Umbilical cord (tissue), 2 donors: Measurements from ENCODE around the gene YIF1A. TPM values are rescaled to one million over a fixed set of nuclear protein-coding genes. Genes with fewer than 3 reads are reported as not detected.
A peak's percentile ranks its signal among the peaks of the same experiment; 100 is the strongest.
"Not testable (repeated sequence)": the region's sequence is repeated elsewhere in the genome, so short reads cannot be mapped to it uniquely, and the experiment has no call there.

ENCODE experiments used
- DNase-seq: peaks from one replicate; pipeline ENCODE4 v3.0.0-alpha.2; 2015; ENCODE audit warnings: low spot score
- total RNA-seq: library from RNA; depleted of rRNA; stranded (reverse); fragments of >200 nt; gene quantifications from one replicate; pipeline ENCODE4 v1.2.3, GENCODE V29; 2014; ENCODE audit warnings: low replicate concordance; ENCODE audit not compliant: insufficient read depth

Gene YIF1A
- total RNA-seq, 1 donor from 2014 or later = 129 TPM

- DNase-seq = no peak
Observed at GRCh38 chr11:66287211-66287888, 1.6 kb downstream of the YIF1A start.

DNA sequence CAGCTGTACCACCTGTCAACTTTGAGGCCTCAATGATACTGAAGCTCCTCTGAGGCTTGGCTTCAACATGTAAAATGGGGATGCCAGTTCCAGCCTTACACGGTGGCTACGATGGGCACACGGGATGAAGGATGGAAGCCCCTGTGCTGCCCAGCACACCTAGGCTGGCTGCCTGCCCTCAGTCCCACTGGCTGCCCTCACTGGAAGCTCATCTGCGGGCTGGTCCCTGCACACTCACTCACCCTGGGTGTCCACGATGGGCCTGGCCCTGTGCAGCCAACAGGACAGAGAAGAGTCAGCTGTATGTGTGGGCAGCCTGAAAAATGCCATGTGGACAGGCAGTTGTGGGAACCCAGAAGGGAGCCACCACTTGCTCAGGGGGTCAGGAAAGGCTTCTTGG lies 2.2 kb downstream of the YIF1A start:
- no peak for DNase-seq

- no peak for DNase-seq
Observed at GRCh38 chr11:66285250-66285947, 3.5 kb downstream of the YIF1A start.

GRCh38 chr11:66284526-66285078 lies 4.3 kb downstream of the YIF1A start:
- no peak for DNase-seq

DNA sequence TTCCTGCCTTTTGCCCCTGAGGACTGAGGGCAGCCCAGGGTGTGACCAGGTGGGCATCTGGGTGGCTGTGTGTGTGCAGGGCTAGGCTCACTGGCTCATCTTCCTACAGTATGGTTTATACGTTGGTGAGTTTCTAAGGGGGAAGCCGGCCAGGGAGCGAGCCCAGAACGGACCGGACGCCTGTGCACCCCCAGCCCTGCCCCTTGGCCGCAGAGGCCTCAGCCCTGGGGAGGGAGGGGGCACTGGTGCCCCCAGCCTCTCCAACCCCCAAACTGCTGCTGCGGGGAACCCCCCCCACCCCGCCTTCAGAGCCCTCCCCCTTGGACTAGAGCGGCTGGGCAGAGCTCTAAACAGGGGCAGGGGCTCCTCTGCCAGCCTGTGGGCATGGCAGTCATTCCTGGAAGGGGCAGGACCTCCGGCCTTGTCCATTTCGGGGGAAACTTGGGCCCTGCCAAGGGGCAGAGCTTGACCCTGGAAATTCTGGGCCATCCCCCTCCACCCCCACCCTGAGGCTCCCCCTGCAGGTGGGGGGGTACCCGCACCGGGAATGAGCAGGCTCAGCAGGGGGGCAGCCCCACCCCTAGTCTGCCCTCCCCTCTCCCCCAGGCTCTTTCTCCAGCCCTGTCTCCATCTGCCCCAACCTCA lies 5.4 kb downstream of the YIF1A start:
- no peak for DNase-seq

DNA sequence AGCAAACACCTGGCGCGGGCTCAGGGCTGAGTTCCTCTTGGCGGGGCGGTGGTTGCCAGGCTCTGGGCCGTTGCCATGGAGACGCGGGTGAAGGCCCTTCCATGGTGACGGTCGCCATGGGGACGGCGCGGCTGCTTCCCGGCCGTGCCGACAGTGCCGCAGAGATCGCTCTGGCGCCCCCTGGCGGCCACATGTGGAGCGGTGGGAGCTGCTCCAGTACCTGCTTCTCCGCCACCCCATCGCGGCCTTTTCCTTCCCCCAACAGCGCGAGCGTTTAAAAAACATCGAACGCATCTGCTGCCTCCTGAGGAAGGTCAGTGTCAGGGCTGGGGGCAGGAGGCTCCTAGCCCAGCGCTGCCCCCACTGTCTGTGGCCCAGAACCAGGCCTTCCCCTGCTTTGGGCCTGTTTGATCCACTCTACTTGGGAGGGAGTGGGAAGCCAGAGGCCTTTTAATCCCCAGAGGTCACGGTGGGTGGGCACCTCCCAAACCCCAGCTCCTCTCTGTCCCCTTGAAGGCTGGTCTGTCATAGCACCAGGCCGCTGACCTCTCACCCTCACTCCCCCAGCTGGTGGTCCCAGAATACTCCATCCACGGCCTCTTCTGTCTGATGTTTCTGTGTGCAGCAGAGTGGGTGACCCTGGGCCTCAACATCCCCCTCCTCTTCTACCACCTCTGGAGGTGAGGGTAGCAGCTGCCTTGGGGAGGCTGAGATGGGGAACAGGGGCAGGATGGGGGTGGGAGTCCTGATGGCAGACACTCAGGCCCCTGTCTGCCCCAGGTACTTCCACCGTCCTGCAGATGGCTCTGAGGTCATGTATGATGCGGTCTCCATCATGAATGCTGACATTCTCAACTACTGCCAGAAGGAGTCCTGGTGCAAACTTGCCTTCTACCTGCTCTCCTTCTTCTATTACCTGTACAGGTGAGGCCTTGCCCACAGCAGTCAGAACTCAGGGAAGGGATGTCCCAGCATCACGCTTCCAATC lies 6.2 kb downstream of the YIF1A start:
- peak; percentile 98 for DNase-seq

DNA sequence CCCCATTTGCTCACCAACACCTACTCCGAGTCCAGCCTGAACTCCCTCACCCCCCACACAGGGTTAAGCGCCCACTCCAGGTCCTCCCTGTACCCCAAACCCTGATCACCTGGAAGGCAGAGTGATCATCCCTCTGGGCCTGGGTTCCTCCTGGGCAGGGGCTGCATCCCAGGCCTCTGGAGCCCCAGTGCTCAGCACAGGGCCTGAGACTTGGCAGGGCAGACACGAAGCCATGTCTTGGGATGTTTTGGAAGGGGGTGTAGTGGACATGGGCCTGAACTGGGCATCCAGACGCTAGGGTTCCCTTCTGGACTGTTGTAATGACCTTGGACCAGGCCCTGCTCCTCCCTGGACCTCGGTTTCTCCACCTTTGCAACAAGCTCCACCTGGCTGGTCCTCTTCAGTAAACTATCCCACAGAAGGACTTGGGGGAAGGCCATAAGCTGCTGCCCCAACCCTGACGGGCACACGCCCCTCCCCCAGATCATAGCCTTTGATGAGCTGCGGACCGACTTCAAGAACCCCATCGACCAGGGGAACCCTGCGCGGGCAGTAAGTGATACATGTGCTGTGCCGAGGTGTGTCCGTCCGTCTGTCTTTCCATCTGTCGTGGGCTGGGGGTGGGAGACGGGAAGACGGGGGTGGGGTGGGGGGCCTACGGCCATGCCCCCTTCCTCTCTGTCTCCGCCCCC lies 7.0 kb downstream of the YIF1A start:
- no peak for DNase-seq

GRCh38 chr11:66281001-66281400 lies 7.9 kb downstream of the YIF1A start:
- DNase-seq = no peak

GRCh38 chr11:66280428-66280827 lies 8.5 kb downstream of the YIF1A start:
- DNase-seq = no peak

DNA sequence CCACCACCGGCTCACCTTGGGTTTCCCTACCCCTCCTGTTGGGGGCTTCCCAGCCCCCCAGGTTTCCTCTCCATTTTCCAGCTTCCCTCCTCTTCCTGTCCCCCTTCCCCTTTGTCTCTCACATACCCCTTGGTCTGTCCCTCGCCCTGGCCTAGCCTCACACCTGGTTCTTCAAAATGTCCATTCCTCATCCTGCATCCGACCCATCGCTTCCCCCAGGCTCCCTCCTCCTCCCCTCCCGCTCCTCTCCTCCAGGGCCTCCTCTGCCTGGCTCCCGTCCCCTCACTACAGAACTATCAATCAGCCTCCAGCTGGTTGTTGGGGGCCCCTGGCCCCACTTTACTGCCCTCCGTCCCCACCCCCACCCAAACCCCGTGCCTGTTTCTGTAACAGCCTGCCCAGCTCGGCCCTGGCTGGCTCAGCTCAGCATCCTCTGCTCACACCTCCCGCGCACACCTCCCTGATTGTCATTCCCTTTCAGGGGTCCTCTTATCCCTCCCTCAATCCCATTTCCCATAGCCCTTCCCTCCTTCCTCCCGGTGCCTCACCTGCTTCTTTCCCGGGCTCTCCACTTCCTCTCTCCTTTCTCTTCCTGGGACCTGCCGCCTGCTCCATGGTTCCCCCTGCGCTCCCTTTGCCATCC lies 9.7 kb downstream of the YIF1A start:
- no peak for DNase-seq

DNA sequence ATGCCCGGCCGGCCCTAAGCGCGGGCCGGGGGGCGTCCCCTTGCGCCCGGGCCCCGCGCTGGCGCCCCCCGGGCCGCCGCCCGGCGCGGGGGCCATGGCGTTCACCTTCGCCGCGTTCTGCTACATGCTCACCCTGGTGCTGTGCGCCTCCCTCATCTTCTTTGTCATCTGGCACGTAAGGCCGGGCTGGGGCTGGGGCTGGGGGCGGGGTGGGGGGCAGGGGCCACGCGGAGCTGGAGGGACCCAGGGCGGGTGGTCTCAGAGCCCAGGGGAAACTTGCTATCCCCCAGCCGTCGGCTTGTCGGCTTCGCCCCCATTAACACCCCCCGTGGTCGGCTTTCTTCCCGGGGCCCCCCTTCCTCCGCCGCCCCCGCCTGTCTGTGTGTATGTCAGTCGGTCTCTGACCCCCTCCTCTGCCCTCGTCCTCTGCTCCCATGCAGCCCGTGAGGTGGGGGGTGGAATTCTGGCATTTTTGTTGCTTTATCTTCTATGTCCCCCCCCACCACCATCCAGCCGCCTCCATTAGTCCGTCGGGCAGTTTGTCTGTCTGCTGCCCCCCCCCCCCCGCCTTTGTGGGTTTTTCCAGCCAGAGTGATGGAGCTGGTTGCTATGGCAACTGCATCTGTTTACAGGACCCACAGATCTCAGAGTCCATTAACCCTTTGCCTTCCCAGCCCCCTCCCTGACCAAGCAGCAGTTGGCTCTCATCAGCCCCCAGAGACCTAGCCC lies 10.4 kb downstream of the YIF1A start:
- no peak for DNase-seq

DNA sequence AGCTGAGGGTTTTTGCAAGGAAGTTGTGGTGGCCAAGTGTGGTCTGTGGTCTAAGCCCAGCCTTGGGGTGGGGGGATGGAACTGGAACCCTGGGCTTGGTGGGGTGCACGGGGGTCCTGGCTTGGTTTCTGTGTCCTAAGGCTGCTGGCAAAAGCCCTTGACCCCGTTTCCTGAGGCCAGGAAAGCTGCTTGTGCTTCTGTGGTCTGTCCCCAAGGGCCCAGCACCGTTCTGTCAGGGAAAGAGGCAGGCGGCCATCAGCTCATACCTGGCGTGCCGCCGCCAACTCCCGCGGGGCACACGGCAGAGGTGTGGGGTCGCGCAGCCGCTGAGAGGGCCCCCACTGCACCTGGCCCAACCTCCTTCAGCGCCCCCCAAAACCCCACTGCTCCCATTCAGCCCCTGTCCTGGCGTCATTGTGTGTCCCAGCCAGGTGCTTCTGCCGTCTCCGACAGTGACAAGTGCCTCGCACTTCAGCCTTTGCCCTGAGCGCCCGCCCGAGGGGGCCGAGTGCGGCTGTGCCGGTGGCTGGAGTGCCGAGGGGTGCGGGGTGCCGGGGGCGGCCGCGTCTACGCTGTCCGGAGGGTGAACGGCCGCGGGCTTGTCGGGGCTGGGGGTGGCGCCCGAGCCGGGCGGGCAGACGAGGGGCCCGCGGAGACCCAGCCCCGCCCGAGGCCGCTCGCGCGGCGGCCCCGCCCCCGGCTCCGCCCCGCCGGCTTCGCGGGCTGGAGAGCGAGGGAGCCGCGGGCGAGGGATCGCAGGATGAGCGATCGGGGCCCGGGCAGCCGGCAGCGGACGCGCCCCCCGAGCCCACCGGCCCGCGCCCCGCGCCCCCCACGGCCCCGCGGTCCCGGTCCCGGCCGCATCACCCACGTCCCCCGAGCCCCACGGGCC lies 11.2 kb downstream of the YIF1A start, which contains the start of gene CNIH2:
CNIH2 (plus strand) TSS at position 705 of the 892 bp plus-strand sequence. CDS start 282 bp downstream, outside the sequence.
- peak; percentile 45 for DNase-seq

DNA sequence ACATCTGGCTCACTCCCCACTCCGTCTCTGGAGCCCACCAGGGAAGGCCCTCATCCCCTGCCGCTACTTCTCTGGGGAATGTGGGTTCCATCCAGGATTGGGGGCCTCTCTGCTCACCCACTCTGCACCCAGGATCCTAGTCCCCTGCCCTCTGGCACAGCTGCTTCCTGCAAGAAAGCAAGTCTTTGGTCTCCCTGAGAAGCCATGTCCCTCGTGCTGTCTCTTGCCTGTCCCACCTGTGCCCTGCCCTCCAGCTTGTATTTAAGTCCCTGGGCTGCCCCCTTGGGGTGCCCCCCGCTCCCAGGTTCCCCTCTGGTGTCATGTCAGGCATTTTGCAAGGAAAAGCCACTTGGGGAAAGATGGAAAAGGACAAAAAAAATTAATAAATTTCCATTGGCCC lies 11.9 kb downstream of the YIF1A start:
- DNase-seq = not testable (repeated sequence)

GRCh38 chr11:66276619-66277018 lies 12.3 kb downstream of the YIF1A start:
- DNase-seq = not testable (repeated sequence)

GRCh38 chr11:66275984-66276612 lies 12.8 kb downstream of the YIF1A start:
- no peak for DNase-seq

DNA sequence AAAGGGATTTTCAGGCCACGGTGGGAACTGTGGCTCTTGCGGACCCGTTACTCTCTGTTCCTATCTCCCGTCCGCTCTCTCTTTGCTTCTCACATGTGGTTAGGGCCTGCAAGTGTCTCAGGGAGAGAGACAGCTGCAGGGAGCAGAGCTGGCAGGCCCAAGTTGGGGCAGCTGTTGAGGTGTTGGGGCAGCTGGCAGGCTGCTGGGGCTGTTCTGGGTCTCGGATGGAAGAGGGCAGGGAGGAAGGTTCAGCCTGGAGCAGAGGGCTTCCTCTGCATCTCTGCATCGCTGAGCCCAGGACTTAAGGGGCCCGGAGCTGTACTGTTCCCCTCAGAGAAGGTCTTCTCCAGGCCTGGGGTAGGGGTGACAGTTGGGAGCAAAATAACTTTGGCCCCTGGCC lies 13.5 kb downstream of the YIF1A start:
- no peak for DNase-seq

DNA sequence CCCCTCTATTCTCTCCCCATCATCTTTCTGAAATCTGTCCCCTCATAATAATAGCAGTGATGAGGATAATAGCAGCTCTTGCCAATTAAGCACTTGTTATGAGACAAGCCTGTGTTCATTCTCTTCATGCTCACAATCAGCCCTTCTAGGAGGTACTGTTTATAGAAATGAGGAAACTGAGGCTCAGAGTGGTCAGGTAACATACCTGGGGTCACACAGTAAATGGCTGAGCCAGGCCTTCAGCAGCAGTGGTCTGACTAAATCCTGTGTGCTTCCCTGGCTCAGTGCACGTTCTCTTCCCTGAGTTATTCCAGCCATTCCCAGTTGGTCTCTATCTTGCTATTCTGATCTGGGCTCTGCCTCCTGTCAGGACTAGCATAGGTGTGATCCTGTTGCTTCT lies 14.7 kb downstream of the YIF1A start:
- DNase-seq = no peak

DNA sequence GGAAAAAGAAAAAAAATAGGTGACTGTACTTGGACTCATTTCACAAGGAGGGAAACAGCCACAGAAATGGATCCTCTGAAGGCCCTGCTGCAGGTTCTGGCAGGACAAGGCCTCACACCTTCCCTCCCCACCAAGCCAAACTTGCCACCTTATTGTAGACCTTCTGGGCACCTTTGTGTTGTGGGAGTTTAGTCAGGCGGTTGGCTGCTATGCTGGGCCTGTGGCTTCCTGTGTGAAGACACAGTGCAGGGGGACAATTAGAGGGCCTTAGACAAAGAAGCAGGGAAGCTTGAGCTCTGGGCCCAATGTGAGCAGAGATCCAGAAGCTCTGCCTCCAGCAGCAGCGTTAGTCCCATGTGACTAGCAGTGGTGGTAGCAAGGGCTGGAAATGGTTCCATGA lies 16.3 kb downstream of the YIF1A start:
- DNase-seq = no peak
